ENCODE measurements around the gene SERTAD2. TPM values are rescaled to one million over a fixed set of nuclear protein-coding genes. Genes with fewer than 3 reads are reported as not detected.

Gene SERTAD2
- total RNA-seq, 1 donor from 2014 or later, result 19.7 TPM

GRCh38 chr2:64587561-64587960, 66.2 kb downstream of the SERTAD2 start:
- DNase-seq (ENCODE audit: low spot score), result no peak

GRCh38 chr2:64586883-64587481, 66.7 kb downstream of the SERTAD2 start:
- DNase-seq (ENCODE audit: low spot score), result no peak

- DNase-seq (ENCODE audit: low spot score), result no peak
These were observed 67.7 kb downstream of the SERTAD2 start for GRCh38 chr2:64586054-64586453.

- no peak for DNase-seq (ENCODE audit: low spot score)
These were observed 70.9 kb downstream of the SERTAD2 start for GRCh38 chr2:64582774-64583340.

- no peak for DNase-seq (ENCODE audit: low spot score)
These were observed 71.8 kb downstream of the SERTAD2 start for GRCh38 chr2:64581777-64582539.

Other genes starting within 250 kb of the SERTAD2 start
- gene LGALSL, start 199.8 kb downstream of the SERTAD2 start, total RNA-seq, result 21.7 TPM
- gene AFTPH, start 129.6 kb downstream of the SERTAD2 start, total RNA-seq, result 22.2 TPM

All from mesenteric fat pad (tissue), 1 donor.